Activated CD4-positive, alpha-beta memory T cell treated with anti-CD3 and anti-CD28 coated beads for 36 hours (primary cell): ENCODE measurements around the gene SLC5A8. TPM values are rescaled to one million over a fixed set of nuclear protein-coding genes. Genes with fewer than 3 reads are reported as not detected.

Experiments used
- CTCF ChIA-PET: fragments of 350-600 bp; sonication (Branson Sonifier 250); formaldehyde crosslinking; loops from one replicate; lab custom pipeline; 2021; ENCODE audit warnings: antibody characterized with exemption, inconsistent platforms; lab: Charles Lee
- POLR2A ChIA-PET: fragments of 350-600 bp; sonication (Branson Sonifier 250); formaldehyde crosslinking; loops from one replicate; lab custom pipeline; 2021; ENCODE audit warnings: antibody characterized with exemption; lab: Charles Lee
- DNase-seq: peaks from one replicate; pipeline ENCODE4 v3.0.0-alpha.2; 2020
- H3K27ac Mint-ChIP-seq: one replicate; pipeline ENCODE4 v1.8.0; 2021; ENCODE audit warnings: mixed read lengths
- H3K27me3 Mint-ChIP-seq: one replicate; pipeline ENCODE4 v1.8.0; 2021; ENCODE audit warnings: mixed read lengths
- H3K36me3 Mint-ChIP-seq: one replicate; pipeline ENCODE4 v1.8.0; 2021; ENCODE audit warnings: mixed read lengths
- H3K4me1 Mint-ChIP-seq: one replicate; pipeline ENCODE4 v1.8.0; 2021; ENCODE audit warnings: low read depth, mixed read lengths
- H3K4me3 Mint-ChIP-seq: one replicate; pipeline ENCODE4 v1.8.0; 2021; ENCODE audit warnings: mild to moderate bottlenecking, mixed read lengths
- H3K9me3 Mint-ChIP-seq: one replicate; pipeline ENCODE4 v1.8.0; 2021; ENCODE audit warnings: mixed read lengths
- intact Hi-C: fragments of 100-400 bp; cut with micrococcal nuclease; formaldehyde crosslinking; loops from one replicate; pipeline ENCODE4 v1.15.1; 2023
- total RNA-seq, 2 experiments: library from RNA; stranded (reverse); gene quantifications; one replicate each; pipeline ENCODE4 v1.2.3, GENCODE V29; 2021

SLC5A8 gene
- total RNA-seq = not detected

GRCh38 chr12:101209319-101210302 is at the start of gene SLC5A8:
Gene SLC5A8, minus strand, starts transcription at chr12:101210238. Its CDS starts 390 bp downstream, at chr12:101209848.
- DNase-seq = no peak
- ChIA-PET CTCF (no interaction called here), POLR2A (no interaction called here)
- Mint-ChIP-seq H3K4me1 (peaks cover 2% of the 10 kb centered on the region), H3K27me3 (peaks cover 28% of the 10 kb centered on the region), H3K9me3 (peaks cover 6% of the 10 kb centered on the region), H3K27ac (no peak within 1 kb of the TSS), H3K4me3 (no peak within 1 kb of the TSS), H3K36me3 (no peaks in the 10 kb centered on the region)
- intact Hi-C loops = no loop called here

DNA sequence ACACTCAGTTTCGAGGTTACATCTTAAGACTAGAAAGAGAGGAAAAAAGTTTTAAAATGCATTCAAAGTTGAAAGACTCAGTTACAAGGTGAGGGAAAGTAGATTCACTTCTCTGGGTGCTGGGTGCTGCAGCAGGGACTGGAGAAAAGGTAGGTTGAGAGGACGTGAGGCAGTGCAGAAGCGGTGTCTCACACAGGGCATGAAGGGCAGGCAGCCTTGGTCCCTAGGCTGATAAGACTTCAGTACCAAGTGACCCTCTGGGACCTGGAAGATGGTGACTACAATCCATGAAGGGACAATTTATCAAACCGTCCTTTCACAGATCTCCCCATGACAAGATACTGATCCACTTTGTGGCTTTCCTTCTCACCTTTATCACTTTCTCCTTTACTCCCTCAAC is 47.3 kb upstream of the SLC5A8 start:
- DNase-seq = no peak
- H3K4me3 Mint-ChIP-seq = no peak overlapping the region
- H3K36me3 Mint-ChIP-seq = no peaks in the 10 kb centered on the region
- ChIA-PET POLR2A (no interaction called here), CTCF (interaction anchor here (0.6 kb wide), 1 partner anchor 276 kb away, joined by 3 read pairs; no protein-coding TSS in a partner anchor)
- peaks cover 7% of the 10 kb centered on the region for H3K27me3 Mint-ChIP-seq
- no peaks in the 10 kb centered on the region for H3K9me3 Mint-ChIP-seq
- H3K4me1 Mint-ChIP-seq = no peaks in the 10 kb centered on the region
- H3K27ac Mint-ChIP-seq = no peak overlapping the region
- intact Hi-C loops = no loop called here

GRCh38 chr12:101256266-101256665 is 46.2 kb upstream of the SLC5A8 start:
- no peaks in the 10 kb centered on the region for H3K9me3 Mint-ChIP-seq
- H3K27me3 Mint-ChIP-seq = peaks cover 9% of the 10 kb centered on the region
- H3K4me3 Mint-ChIP-seq = no peak overlapping the region
- no peaks in the 10 kb centered on the region for H3K36me3 Mint-ChIP-seq
- ChIA-PET CTCF (no interaction called here), POLR2A (no interaction called here)
- H3K4me1 Mint-ChIP-seq = no peaks in the 10 kb centered on the region
- no peak overlapping the region for H3K27ac Mint-ChIP-seq
- DNase-seq = no peak
- intact Hi-C loops = no loop called here

DNA sequence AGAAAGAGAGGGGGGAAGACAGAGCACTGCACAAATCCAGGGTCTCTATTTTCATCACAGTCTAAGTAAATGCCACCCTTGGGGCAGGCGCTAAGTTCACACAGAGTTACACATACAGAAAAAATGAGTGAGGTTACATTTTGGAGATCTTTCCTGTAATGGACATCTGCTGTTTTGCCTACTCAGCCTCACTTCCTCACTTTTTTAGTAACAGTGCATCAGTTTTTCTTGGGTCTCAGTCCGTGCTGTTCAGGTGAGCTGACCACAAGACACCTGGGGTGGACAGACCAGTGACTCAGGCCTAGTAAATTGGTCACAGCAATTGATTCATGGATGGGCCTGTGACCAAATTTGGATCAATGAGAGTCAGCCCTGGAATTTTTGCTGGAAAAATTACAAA is 33.6 kb upstream of the SLC5A8 start:
- Mint-ChIP-seq H3K36me3 (no peaks in the 10 kb centered on the region), H3K9me3 (no peaks in the 10 kb centered on the region), H3K4me1 (no peaks in the 10 kb centered on the region), H3K27me3 (no peaks in the 10 kb centered on the region), H3K4me3 (no peak overlapping the region), H3K27ac (no peak overlapping the region)
- ChIA-PET CTCF (no interaction called here), POLR2A (no interaction called here)
- no peak for DNase-seq
- intact Hi-C loops = no loop called here

- H3K4me1 Mint-ChIP-seq = no peaks in the 10 kb centered on the region
- no peak overlapping the region for H3K4me3 Mint-ChIP-seq
- POLR2A ChIA-PET = no interaction called here
- H3K36me3 Mint-ChIP-seq = no peaks in the 10 kb centered on the region
- no peak for DNase-seq
- no peak overlapping the region for H3K27ac Mint-ChIP-seq
- no peaks in the 10 kb centered on the region for H3K27me3 Mint-ChIP-seq
- CTCF ChIA-PET = no interaction called here
- intact Hi-C loops = no loop called here
- H3K9me3 Mint-ChIP-seq = no peaks in the 10 kb centered on the region
Measured at GRCh38 chr12:101243074-101243473, 33.0 kb upstream of the SLC5A8 start.

DNA sequence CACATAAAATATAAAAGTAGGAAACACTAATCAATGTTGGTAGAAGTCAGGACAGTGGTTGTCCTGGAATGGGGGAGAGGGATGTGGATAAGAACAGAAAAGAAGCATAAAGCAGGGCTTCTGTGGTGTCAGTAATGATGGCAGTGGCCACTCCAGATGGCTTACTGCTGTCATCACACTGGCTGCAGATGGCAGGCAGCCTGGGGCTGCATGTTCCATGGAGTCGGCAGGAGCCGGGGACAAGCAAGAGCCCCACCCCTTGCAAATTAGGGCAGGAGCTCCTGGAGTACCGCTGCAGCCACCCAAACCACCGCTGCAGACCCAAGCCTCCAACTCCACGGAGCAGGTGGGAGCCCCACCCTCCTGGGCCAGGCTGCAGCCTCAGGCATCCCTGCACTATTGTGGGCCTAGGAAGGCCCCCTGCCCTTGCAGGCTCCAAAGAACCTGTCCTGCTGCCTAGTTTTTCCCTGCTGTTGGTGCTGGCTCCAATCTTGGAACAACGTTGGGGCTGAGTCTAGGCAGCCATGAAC is 28.8 kb upstream of the SLC5A8 start:
- Mint-ChIP-seq H3K9me3 (no peaks in the 10 kb centered on the region), H3K4me3 (no peak overlapping the region), H3K4me1 (no peaks in the 10 kb centered on the region), H3K36me3 (no peaks in the 10 kb centered on the region), H3K27ac (no peak overlapping the region), H3K27me3 (peaks cover 3% of the 10 kb centered on the region)
- intact Hi-C loops = no loop called here
- CTCF ChIA-PET = no interaction called here
- POLR2A ChIA-PET = no interaction called here
- no peak for DNase-seq

DNA sequence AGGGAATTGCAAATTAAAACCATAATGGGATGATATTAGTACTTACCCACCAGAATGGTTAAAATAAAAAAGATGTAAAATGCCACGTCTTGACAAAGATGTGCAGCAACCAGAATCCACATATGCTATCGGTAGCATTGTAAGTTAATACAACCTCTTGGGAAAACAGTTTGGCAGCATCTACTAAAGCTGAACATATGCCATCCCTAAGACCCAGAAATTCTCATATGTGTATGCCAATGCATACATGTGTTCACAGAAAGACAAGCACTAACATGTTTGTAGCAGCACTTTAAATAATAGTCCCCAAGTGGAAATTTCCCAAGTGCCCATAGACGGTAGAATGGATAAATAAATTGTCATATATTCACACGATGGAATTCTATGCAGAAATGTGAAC is 28.3 kb upstream of the SLC5A8 start:
- CTCF ChIA-PET = no interaction called here
- no peak overlapping the region for H3K4me3 Mint-ChIP-seq
- POLR2A ChIA-PET = no interaction called here
- no peaks in the 10 kb centered on the region for H3K9me3 Mint-ChIP-seq
- intact Hi-C loops = no loop called here
- no peak for DNase-seq
- no peaks in the 10 kb centered on the region for H3K4me1 Mint-ChIP-seq
- H3K36me3 Mint-ChIP-seq = no peaks in the 10 kb centered on the region
- no peak overlapping the region for H3K27ac Mint-ChIP-seq
- H3K27me3 Mint-ChIP-seq = peaks cover 3% of the 10 kb centered on the region

DNA sequence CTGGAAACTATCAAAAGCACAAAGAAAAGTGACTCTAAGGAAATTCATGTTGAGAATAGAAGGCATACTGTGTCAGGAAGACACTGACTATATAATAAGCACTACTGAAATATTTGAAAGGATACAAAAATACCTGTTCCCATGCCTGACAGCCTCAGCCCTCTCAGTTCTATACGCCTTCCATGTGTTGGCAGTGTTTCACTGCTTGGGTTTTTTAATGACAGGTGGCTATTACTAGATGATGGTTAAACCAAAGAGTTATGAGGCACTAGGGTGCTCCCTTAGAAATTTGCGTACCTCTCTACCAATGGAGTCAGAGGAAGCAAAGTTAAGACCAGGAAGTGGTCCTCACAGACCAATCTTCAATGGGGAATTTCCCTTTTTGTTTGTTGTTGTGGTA is 25.6 kb upstream of the SLC5A8 start:
- intact Hi-C loops = no loop called here
- no peak overlapping the region for H3K27ac Mint-ChIP-seq
- DNase-seq = no peak
- H3K9me3 Mint-ChIP-seq = no peaks in the 10 kb centered on the region
- ChIA-PET CTCF (no interaction called here), POLR2A (no interaction called here)
- H3K4me1 Mint-ChIP-seq = no peaks in the 10 kb centered on the region
- H3K4me3 Mint-ChIP-seq = no peak overlapping the region
- no peaks in the 10 kb centered on the region for H3K36me3 Mint-ChIP-seq
- peaks cover 6% of the 10 kb centered on the region for H3K27me3 Mint-ChIP-seq

DNA sequence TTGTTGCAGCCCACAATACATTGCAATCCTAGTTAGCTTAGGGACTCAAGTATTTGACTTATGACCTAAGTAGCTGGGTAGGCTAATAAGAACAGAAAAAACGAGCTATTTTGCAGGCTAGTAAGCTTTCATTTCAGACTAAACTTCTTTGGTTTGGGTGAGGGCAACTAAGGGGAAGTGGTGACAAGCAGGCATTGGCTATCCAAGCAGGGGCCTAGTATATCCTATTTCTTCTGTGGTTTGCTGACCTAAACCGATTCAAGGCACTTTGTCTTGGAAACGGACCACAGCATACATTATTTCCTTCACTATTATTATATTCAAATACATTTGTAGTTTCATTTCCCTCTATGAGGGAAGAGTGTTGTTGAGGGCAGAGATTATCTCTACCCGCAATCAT is 21.6 kb upstream of the SLC5A8 start:
- H3K27ac Mint-ChIP-seq = no peak overlapping the region
- intact Hi-C loops = no loop called here
- ChIA-PET POLR2A (no interaction called here), CTCF (no interaction called here)
- H3K4me3 Mint-ChIP-seq = no peak overlapping the region
- DNase-seq = no peak
- peaks cover 2% of the 10 kb centered on the region for H3K27me3 Mint-ChIP-seq
- no peaks in the 10 kb centered on the region for H3K4me1 Mint-ChIP-seq
- no peaks in the 10 kb centered on the region for H3K9me3 Mint-ChIP-seq
- H3K36me3 Mint-ChIP-seq = no peaks in the 10 kb centered on the region

DNA sequence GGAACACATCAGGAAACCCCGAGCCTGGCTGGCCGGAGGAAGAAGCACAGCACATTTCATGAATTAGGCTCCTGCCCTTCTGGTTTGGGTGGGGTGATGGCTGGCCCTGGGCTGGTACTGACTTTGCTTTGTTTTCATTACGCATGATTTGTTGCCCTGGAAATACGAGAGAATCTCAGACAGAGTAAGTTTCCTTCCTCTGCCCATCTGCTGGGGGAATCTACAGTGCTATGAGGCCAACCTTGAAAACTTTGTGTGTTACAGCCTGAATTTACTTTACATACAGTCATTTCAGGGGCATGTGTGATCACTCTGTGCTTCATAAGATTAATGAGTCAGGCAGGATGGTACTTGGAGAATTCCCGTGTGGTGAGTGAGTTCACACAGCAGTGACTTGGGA is 20.5 kb upstream of the SLC5A8 start:
- Mint-ChIP-seq H3K27ac (no peak overlapping the region), H3K4me1 (no peaks in the 10 kb centered on the region), H3K9me3 (no peaks in the 10 kb centered on the region), H3K36me3 (no peaks in the 10 kb centered on the region), H3K27me3 (peaks cover 2% of the 10 kb centered on the region), H3K4me3 (no peak overlapping the region)
- ChIA-PET POLR2A (no interaction called here), CTCF (no interaction called here)
- DNase-seq = no peak
- intact Hi-C loops = no loop called here

DNA sequence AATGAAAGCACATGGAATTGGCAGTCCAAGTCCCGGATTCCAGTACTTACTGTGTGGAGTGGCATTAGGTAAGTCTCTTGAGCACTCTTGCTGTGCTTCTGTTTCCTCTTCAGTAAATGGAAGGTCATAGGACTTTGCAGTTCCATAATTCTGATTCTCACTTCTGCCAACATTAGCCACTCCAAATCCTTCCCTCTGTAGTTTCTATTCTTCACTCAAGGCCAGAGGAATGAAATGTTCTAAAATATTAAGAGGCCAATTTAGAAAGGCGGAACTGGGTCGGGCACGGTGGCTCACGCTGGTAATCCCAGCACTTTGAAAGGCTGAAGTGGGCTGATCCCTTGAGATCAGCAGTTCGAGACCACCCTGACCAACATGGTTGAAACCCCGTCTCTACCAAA is 19.8 kb upstream of the SLC5A8 start:
- Mint-ChIP-seq H3K36me3 (no peaks in the 10 kb centered on the region), H3K27ac (no peak overlapping the region), H3K27me3 (peaks cover 2% of the 10 kb centered on the region), H3K4me1 (no peaks in the 10 kb centered on the region), H3K4me3 (no peak overlapping the region), H3K9me3 (no peaks in the 10 kb centered on the region)
- intact Hi-C loops = no loop called here
- ChIA-PET POLR2A (no interaction called here), CTCF (no interaction called here)
- no peak for DNase-seq

GRCh38 chr12:101221301-101221700 is 11.3 kb upstream of the SLC5A8 start:
- POLR2A ChIA-PET = no interaction called here
- Mint-ChIP-seq H3K27me3 (peaks cover 3% of the 10 kb centered on the region), H3K9me3 (no peaks in the 10 kb centered on the region), H3K4me3 (no peak overlapping the region), H3K4me1 (no peaks in the 10 kb centered on the region), H3K27ac (no peak overlapping the region), H3K36me3 (no peaks in the 10 kb centered on the region)
- DNase-seq = no peak
- CTCF ChIA-PET = interaction anchor here (0.6 kb wide), 1 partner anchor 173 kb away, joined by 4 read pairs; no protein-coding TSS in a partner anchor
- intact Hi-C loops = no loop called here

GRCh38 chr12:101216810-101217209 is 6.8 kb upstream of the SLC5A8 start:
- intact Hi-C loops = no loop called here
- ChIA-PET CTCF (no interaction called here), POLR2A (no interaction called here)
- no peak for DNase-seq
- Mint-ChIP-seq H3K4me3 (no peak overlapping the region), H3K4me1 (no peaks in the 10 kb centered on the region), H3K9me3 (peaks cover 14% of the 10 kb centered on the region), H3K27me3 (peaks cover 6% of the 10 kb centered on the region), H3K27ac (no peak overlapping the region), H3K36me3 (no peaks in the 10 kb centered on the region)
